Type B pancreatic cell (in vitro differentiated cells): ENCODE data around the gene H2AZ2. TPM values are rescaled to one million over a fixed set of nuclear protein-coding genes. Genes with fewer than 3 reads are reported as not detected.

Experiments
- DNase-seq: peaks from one replicate; pipeline ENCODE4 v3.0.0; 2021; ENCODE audit warnings: mixed read lengths; ENCODE audit not compliant: unreplicated experiment; ENCODE audit errors: extremely low spot score
- H3K27ac Mint-ChIP-seq: 2 replicates; pipeline ENCODE4 v1.8.0; 2021; ENCODE audit warnings: mild to moderate bottlenecking, mixed read lengths
- H3K27me3 Mint-ChIP-seq: 2 replicates; pipeline ENCODE4 v1.8.0; 2021; ENCODE audit warnings: mixed read lengths
- H3K36me3 Mint-ChIP-seq: 2 replicates; pipeline ENCODE4 v1.8.0; 2021; ENCODE audit warnings: mixed read lengths
- H3K4me1 Mint-ChIP-seq: one replicate; pipeline ENCODE4 v1.8.0; 2021; ENCODE audit warnings: mixed read lengths; ENCODE audit not compliant: unreplicated experiment
- H3K4me3 Mint-ChIP-seq: 2 replicates; pipeline ENCODE4 v1.8.0; 2021; ENCODE audit warnings: mild to moderate bottlenecking, mixed read lengths
- H3K9me3 Mint-ChIP-seq: 2 replicates; pipeline ENCODE4 v1.8.0; 2021; ENCODE audit warnings: mixed read lengths
- CTCF ChIP-seq: fragments of 200-600 bp; sonication (generic); conservative IDR thresholded peaks from 2 replicates; pipeline ENCODE4 v1.5.0; 2021; ENCODE audit warnings: antibody characterized with exemption, mild to moderate bottlenecking
- total RNA-seq: library from RNA; stranded (reverse); gene quantifications from 2 replicates; pipeline ENCODE4 v1.2.1, GENCODE V29; 2021; ENCODE audit warnings: low replicate concordance

The H2AZ2 gene
- total RNA-seq, 1 donor from 2014 or later = 239 TPM

GRCh38 chr7:44782460-44782859 is 65.4 kb downstream of the H2AZ2 start:
- Mint-ChIP-seq H3K27me3 (no peaks in the 10 kb centered on the region), H3K4me1 (no peaks in the 10 kb centered on the region), H3K9me3 (peaks cover 5% of the 10 kb centered on the region), H3K36me3 (peaks cover 4% of the 10 kb centered on the region), H3K27ac (no peak overlapping the region), H3K4me3 (no peak overlapping the region)
- DNase-seq = no peak
- TF ChIP-seq CTCF = no peak

Other genes starting within 250 kb of the H2AZ2 start
- gene OGDH, start 241.5 kb downstream of the H2AZ2 start, total RNA-seq = 92.8 and 122 TPM in 2 replicates
- 112 and 122 TPM in 2 replicates for gene ZMIZ2, start 99.2 kb downstream of the H2AZ2 start, total RNA-seq
- gene PPIA, start 51.4 kb downstream of the H2AZ2 start, total RNA-seq = 1,428 and 1,469 TPM in 2 replicates
- 24.8 and 29.0 TPM in 2 replicates for gene PURB, start 37.4 kb upstream of the H2AZ2 start, total RNA-seq
- 0.52 and 0.53 TPM in 2 replicates for gene MYO1G, start 130.9 kb upstream of the H2AZ2 start, total RNA-seq
- gene CCM2, start 152.1 kb upstream of the H2AZ2 start, total RNA-seq = 29.8 and 33.8 TPM in 2 replicates
- gene NACAD, start 240.9 kb upstream of the H2AZ2 start, total RNA-seq = 7.3 and 12.5 TPM in 2 replicates